Stimulated activated CD8-positive, alpha-beta memory T cell treated with anti-CD3 and anti-CD28 coated beads, Interleukin-7, amount 100 ng/mL, for 48 hours (primary cell): Measurements from ENCODE around the gene SRRM5.
"Not testable (repeated sequence)": the region's sequence is repeated elsewhere in the genome, so short reads cannot be mapped to it uniquely, and the experiment has no call there.

Source experiments
- DNase-seq, 2 donors: peaks; one replicate each; pipeline ENCODE4 v3.0.0-alpha.2; 2020; ENCODE audit warnings: low read depth in 1 of 2; ENCODE audit errors: extremely low read depth in 1 of 2

The SRRM5 gene

DNA sequence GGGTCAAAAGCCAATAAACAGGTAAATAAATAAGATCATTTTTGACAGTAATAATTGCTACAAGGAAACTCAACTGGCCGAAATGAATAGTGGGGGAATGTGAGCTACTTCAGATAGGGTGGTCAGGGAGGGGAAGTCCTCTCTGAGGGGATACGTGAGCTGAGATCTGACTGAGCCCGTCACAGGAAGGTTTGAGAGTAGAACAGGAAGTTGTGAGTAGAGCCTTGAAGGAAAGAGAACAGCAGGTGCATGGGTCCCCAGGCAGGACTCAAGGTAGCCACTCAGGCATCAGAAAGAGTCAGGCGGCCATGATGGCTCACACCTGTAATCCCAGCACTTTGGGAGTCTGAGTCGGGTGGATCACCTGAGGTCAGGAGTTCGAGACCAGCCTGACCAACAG, 22.2 kb upstream of the SRRM5 start:
- no peak for DNase-seq

DNA sequence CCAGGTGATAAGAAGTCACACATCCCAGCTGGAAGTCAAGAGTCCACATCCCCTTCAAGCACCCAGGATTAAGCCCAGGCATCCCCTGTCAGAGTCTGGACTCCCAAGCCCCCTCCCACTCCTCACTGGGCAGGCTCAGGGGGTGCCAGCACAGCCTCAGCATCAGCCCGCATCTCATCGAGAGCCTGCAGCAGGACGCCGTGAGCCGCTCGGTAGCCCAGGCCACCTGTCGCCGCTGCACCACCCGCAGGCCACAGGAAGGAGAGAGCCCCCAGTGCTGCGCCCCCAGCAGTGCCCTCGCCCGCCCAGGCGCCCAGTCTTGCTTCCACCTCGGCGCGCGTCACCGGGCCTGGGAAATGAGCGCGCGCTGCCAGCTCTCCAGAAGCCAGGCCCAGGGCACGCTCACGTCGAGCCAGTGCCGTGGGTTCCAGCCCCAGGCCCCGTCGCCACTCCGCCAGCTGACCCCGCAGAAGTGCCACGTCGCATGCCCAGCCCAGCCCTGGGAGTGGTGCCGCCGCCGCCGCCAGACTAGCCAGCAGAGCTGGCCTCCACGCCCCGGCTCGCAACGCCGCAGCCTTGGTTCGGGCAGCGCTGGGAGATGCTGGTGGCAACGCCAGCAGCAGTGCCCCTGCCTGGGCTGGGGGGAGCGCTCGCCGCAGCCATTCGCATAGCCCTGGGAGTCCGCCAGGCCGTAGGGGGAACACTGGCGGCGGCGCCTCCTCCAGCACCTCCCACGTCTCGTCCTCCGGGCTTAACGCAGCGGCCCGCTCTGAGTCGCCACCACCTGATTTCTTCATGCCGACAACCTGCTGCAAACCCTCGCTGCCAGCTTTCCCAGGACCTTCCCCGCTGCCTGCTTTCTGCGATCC, 19.8 kb upstream of the SRRM5 start:
- no peak for DNase-seq

DNA sequence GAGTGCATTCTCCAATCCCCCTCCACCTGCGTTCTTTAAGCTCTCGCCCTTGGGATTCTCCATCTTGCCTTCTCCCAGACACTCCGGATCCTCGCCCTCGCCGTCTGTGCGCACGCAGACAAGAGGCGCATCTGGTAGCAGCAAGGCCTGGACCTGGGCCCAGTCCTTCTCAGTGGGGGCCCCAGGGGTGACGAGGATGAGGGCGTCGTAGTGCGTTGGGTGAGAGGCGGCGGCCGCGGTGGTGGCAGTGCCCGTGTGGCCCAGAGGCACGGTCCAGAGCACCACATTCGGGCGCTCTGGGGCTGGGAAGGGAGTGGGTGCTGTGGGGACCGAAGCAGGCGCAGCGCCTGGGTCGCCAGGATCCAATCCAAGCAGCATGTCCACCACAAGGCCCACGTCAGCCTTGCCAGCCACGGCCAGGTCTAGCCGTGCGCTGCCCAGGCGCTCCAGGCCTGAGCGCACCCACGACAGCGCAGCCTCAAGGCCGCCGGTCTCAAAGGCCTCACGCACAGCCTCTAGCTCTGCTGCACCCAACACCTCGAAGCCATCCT, 19.0 kb upstream of the SRRM5 start:
- no peak for DNase-seq

DNA sequence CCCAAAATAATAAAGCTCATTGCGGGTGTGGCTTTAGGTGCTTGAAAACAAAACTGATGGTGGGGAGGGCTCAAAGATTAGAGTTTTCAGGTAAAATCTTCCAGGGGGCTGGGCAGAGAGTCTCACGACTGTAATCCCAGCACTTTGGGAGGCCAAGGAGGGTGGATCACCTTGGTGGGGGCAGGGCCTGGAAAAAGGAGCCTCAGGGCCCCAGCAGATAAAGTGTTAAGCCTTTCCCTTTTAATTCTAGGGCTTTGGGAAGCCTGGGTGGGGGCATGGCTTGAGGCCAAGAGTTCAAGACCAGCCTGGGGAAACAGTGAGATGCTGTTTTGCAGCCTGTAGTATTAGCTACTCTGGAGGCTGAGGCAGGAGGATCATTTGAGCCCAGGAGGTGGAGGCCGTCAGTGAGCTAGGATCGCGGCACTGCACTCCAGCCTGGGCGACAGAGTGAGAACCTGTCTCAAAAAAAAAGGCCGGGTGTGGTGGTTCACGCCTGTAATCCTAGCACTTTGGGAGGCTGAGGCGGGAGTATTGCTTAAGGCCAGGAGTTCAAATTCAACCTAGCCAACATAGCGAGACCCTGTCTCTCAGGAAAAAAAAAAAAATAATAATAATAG, 17.7 kb upstream of the SRRM5 start:
- no peak for DNase-seq

DNA sequence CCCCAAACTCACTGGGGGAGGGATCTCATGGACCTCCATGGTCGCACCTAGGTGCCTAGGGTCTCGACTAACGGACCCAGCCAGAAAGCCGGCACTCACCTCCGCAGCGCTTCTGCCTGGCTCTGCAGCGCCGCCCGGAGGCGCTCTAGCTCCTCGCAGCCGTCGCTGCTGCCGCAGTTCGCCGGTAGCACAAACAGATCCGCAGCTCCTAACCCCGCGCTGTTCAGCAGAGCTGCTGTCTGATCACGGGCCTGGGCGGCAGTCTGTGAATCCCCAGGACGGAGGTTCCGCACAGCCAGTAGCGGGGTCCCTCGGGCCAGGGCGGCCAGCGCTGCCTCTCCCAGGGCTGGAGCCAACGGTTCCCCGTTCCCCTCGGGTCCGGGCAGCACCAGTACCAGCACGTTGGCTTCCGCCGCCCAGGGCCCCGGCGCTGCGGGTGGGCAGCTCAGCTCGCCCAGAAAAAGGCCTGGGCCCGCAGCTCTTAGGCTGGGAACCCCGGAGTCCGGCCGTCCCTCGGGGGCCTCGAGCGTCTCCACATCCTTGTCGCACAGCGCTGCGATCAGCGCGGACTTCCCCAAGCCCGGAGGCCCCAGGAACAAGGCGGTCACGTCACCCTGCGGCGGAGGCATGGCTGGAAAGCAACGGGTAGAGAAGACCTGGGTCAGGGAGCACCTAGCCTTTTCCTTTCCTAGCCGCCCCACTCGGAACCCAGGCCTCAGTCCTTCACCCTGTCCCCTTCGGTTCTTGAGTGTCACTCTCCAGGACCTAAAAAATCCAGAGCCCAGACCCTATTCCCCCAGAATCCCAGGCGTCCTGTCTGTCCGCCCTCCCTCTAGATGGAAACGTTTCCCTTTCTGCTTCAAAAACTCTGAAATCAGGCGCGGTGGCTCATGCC, 16.9 kb upstream of the SRRM5 start:
- peak; percentile 54 to 55 for DNase-seq

DNA sequence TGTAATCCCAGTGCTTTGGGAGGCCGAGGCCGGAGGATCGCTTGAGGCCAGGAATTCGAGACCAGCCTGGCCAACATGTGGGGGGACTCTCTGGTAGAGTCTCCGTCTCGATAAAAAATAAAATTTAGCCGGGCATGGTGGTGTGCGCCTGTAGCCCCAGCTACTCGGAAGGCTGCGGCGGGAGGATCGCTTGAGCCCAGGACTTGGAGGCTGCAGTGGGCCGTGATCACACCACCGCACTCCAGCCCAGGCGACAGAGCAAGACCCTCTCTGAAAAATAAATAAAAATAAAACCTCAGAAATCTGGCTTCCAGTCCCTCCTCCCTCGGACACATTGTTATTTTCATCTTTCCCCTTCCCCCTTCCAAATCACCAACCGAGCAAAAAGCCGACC, 16.3 kb upstream of the SRRM5 start:
- DNase-seq, result no peak

DNA sequence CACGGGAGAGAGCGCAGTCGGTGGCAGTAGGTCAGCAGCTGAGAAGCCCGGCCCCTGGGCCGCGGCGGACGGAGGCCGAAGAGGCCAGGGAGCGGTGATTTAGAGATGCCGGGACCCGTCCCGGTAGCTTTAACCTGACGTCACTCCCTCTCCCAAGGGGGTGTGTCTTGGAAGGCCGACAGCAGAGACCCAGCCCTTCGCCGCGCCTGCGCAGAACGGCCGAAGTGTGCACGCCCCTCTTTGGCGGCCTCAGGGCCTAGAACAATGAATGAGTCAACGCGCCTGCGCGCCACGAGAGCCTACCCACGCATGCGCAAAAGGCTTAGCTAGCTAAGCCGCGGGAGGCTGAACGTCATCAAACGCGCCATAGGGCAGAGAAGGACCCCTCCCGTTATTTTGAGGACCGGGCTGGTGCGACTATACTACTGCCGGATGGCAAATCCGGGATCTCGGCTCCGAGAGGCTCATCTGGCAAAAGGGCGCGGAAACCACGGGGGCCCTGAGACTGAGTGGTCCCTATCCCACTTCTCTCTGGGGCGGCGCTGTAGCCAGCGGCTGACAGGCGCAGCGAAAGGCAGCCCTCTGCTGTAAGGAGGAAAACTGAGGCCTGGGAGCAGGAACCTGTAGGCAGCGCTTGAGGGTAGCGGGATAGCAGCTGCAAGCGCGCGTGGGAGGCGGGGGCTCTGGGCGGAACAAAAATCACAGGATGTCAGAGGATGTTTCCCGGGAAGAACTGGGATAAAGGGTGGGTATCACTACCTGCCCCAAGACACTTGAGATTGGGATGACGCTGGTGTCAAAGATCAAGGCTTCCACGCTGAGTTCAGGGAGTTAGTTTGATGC, 15.7 kb upstream of the SRRM5 start, which contains the start of the genes IRGQ and ZNF576:
IRGQ (minus strand) TSS at position 136 of the 843 bp plus-strand sequence. CDS start 796 bp downstream, outside the sequence.
ZNF576 (plus strand) TSS at position 597 of the 843 bp plus-strand sequence. CDS start 514 bp downstream, outside the sequence.
- DNase-seq, result peak; percentile 99 to 100

DNA sequence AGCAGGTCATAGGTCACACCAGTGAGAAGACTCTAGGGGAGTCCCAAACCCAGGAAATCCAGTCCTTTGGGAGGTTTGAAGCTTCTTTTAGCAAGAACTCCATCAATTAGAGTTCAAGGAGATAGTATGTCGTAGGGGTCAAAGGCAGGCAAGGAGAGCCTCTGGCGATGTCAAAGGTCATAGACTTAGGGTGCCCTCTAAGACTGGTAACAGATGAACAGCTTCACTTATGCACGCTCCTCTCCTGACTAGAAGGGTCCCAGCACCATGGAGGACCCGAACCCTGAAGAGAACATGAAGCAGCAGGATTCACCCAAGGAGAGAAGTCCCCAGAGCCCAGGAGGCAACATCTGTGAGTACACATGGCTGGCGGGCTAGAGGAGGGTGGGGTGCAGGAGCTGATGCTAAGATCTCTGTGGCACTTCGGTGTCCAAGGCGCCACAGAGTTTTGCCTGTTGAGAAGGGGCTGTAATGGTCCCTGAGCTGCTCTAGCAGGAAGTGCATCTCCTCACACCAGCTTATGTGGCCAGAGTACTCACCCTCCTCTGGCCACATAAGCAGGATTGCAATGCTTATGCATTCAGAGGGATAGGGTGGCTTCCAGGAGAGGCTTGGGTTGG, 14.9 kb upstream of the SRRM5 start:
- no peak for DNase-seq

DNA sequence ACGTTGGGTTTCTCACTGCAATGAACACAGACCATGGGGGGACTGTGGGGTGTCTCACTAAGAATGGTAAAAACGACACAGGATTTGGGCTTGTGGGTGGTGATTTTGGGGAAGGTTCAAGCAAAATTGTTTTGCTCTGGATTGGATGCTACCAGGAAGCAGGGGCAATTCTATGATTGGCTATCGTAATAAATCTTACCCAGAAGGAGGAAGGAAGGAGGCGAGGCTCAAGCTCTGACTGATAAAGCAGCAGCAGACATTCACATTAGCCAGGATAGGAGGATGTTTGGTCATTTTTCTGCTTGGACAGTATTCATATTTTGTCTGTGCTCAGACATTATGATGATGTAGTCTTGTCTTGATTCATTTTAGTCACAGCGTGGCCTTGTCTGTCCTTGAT, 14.0 kb upstream of the SRRM5 start:
- no peak for DNase-seq

DNA sequence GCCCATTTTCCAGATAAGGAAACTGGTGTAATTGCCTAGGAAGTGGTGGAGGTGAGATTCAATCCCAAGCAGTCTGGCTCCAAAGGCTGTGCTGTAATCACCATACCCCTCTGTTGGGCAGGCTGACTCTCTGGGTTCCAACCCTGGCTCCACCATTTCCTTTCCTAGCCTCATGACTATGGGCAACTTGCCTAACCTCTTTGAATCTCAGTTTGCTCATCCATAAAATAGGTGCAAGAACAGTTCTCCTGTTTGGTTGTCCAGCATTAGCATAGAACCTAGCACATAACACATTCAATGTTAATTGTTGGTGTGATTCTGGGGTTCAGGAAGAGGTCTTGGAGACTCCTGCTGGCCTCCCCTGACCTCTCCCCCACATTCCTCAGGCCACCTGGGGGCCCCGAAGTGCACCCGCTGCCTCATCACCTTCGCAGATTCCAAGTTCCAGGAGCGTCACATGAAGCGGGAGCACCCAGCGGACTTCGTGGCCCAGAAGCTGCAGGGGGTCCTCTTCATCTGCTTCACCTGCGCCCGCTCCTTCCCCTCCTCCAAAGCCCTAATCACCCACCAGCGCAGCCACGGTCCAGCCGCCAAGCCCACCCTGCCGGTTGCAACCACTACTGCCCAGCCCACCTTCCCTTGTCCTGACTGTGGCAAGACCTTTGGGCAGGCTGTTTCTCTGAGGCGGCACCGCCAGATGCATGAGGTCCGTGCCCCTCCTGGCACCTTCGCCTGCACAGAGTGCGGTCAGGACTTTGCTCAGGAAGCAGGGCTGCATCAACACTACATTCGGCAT, 13.2 kb upstream of the SRRM5 start:
- DNase-seq, result no peak

DNA sequence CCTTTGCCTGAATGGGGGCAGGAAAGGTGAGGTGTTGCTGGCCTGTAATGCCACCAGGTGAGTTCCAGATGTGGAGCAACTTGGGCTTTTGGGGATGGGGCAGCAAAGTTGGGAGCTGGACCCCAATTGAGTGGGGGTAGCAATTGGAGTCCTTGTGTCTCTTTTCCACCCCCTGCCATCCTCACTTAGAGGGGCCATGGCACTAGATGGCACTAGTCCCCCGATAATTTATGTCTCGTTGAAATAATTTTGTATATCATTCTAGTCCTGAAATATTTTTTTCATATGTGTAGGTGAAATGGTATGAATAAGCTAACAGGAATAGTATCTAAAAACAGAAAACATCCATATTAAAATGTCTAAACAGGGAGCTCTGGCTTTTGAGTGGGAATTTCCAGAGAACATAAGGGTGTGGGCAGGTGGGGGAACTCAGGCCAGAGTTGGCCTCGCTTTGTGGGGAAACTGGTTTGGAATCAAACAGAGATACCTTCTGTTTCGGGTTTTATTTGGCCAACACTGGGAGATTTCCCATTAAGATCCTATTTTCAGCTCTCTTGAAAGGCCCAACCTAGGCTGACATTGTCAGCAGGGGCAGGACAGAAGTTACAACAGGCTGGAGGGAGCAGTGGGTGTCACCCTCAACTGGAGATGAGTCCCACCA, 12.1 kb upstream of the SRRM5 start:
- DNase-seq, result no peak

DNA sequence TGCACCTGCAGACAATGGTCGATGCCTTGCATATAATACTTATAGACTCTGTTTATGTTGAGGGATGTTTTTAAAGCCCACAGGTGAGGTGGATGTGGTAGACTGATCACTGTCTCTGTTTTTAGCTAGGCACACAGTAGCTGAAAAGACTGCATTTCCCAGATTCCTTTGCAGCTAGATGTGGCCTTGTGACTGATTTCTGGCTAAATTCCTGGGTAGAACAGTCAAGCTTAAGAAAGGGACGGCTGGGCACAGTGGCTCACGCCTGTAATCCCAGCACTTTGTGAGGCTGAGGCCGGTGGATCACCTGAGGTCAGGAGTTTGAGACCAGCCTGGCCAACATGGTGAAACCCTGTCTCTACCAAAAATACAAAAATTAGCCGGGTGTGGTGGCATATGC, 11.6 kb upstream of the SRRM5 start:
- not testable (repeated sequence) for DNase-seq

DNA sequence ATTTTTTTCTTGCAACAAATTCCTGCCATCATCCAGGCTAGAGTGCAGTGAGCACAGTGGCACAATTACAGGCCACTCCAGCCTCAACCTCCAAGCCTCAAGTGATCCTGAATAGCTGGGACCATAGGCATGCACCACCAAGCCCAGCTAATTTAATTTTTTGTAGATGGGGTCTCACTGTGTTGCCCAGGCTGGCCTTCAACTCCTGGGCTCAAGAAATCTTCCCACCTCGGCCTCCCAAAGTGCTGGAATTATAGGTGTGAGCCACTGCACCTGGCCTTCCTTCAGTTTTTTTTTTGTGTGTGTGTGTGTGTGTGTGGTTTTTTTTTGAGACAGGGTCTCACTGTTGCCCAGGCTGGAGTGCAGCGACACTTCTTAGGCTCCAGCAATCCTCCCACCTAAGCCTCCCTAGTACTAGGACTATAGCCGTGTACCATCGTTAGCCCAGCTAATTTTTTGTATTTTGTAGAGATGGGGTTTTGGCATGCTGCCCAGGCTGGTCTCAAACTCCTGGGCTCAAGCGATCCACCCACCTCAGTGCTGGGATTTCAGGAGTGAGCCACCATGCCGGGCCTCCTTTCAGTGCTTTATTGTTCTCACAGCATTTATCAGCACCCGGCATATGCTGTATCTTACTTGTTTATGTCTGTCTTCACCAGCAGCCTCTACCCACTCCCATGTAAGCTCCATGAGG, 5.9 kb upstream of the SRRM5 start:
- DNase-seq, result no peak

DNA sequence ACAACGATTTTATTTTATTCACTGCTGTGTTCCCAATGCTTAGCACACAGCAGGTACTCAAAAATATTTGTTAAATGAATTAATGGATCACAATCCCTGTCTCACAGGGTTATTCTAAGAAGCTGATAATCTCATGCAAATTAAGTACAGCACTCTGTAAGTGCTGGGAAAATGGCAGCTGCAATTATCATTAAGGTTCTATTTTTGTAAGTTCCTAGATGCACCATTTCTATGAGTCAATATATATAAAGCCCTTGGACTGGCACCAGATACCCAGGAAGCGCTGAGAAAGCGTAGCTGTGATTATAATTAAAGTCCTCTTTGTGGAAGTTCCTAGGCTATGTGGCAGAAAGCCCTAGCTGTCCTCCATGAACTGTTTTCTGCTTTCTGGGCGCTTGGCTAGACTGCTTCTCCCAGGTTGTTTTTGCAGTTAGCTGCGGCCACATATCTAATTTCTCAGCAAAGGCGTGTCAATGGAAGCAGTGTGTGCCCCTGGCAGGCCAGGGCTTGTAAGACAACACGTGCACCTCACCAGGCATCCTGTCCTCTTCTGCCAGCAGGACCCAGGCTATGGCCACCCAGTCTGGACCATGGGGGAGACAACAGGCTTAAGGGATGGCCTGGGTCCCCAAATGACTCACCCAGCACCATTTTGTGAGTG, 5.2 kb upstream of the SRRM5 start:
- DNase-seq, result no peak

DNA sequence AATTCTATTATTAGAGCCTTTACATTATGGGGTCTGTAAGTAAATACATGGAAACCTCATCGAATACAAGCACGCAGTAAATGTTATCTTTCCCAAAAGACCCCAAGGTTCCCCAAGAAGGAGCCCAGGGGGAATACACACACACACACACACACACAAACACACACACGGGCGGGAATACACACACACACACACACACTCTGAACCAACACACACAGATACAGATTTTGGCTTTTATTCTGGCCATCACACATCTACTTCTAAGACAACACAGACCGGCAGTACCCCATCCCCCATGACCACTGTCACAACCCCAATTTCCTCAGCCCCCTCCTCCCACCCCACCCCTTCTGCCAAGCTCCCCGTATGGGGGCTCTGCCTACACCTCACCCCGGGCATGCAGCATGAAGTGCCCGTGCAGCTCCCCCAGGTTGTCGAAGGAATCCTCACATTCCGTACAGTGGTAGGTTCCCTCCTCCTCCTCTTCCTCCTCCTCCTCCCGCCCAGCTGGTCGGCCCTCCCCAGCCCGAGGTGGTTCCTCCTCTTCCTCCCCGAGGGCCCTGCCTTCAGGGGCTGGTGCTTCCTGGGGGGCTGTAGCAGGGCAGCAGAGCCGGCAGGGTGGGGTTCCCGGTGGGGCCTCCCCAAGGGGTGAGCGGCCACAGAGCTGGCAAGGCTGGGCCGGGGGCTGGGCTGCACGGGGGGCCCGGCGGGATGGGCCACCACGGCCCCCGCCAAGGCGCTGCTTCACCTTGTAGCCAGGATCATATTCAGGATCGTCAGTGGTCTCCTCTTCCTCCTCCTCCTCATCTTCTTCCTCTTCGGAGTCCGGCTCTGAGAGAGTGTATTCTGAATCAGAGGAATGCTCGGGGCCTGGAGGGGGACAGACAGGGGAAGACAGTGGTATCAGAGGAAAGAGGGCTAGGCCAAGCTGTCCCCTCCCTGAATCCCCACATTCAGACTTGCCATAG, 4.4 kb upstream of the SRRM5 start:
- no peak for DNase-seq

DNA sequence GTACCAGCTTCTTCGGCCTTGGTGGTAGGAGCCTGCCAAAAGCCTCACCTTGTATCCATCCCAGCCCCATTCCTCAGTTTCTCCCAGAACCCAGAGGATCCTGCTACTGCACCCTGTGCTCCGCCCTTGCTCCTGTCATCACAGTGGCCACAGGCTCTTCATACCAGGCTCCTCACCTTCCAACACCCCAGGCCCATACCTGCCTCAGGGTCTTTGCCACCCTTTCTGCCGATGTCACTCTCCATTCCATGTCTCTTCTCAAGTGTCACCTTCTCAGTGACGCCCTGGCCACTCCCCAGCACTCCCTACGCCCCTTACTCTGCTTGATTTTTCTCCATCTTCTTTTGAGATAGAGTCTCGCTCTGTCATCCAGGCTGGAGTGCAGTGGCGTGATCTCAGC, 2.0 kb upstream of the SRRM5 start:
- no peak for DNase-seq
